ENCODE results near the gene ZNF287.

ZNF287 gene

DNA sequence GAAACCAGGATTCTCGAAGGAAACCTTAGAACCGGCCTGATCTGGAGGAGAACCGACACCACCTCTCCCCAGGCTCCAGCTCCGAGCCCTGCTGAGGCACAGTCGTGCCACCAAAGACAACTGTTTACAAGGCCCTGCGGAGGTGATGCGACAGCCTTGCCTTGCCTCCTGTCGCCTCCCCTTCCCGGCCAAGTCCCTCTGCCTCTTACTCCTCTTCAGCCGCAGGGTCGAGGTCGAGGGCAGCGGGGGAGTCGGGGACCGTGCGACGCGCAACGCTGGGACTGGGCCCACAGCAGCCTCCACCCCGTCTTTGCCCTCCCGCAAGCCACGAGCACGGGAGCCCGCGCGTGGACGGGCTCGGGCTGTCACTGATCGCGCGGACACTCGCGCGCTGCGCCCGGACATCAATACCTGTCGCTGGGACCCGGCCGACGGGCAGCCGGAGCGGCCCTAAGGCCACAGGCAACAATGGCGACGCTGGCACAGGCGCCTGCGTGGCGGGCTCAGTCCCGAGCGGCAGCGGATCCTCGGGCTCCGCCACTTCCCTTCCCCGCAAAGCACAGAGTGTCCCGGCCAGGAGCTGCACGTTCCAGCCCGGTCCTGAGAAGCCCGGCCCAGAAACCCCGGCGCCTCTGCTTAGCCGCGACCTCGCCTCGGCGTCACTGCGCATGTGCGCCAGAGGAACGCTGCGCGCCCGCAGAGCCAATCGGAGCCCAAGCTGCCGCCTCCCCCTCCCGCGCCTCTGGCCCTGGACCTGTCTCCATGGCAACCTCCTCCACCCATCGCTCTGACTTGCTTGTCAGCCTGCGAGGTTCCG, at the start of gene ZNF287:
TSS of gene ZNF287 (minus strand) at position 664 of the 817 bp plus-strand sequence. CDS start 1,473 bp downstream, outside the sequence.
- DNase-seq, result peak; percentile 97

GRCh38 chr17:16617481-16618060, 48.6 kb upstream of the ZNF287 start:
- DNase-seq, result no peak

GRCh38 chr17:16599537-16599936, 30.5 kb upstream of the ZNF287 start:
- no peak for DNase-seq

- no peak for DNase-seq
Observed at GRCh38 chr17:16593356-16594102, 24.5 kb upstream of the ZNF287 start.

DNA sequence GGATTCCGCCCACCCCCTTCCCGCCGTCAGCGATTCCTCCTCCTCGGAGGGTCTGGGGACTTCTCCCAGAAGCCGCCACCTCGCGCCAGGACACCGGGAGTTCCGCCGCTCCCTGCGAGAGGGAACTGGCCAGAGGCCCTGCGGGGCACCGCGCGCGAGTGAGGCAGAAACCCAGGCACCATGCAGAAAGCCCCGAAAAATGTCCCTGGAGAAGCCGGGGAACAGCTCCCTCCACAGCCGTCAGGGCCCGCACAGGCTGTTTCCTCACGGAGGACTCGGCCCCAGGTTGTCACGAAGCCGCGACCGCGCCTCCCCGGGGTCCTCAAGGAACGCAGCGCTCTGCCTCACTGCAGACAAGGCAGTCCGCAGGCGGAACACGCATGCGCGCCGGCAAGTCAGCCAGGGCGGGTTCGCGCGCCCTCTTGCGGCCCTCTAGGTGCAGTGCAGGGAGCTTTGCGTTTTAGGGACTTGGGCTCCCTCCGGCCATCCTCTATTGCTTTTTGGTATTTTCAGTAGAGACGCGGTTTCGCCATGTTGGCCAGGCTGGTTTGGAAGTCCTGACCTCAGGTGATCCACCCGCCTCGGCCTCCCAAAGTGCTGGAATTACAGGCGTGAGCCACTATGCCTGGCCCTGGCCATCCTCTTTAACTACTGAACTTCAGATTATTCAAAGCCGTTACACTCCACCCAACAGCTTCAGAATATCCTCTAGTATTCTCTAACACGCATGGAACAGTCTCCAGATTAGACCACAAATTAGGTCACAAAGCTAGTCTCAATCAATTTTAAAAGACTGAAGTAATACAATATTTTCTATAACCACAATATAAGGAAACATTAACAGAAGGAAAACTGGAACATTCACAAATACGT, 20.3 kb upstream of the ZNF287 start:
- peak; percentile 95 for DNase-seq

DNA sequence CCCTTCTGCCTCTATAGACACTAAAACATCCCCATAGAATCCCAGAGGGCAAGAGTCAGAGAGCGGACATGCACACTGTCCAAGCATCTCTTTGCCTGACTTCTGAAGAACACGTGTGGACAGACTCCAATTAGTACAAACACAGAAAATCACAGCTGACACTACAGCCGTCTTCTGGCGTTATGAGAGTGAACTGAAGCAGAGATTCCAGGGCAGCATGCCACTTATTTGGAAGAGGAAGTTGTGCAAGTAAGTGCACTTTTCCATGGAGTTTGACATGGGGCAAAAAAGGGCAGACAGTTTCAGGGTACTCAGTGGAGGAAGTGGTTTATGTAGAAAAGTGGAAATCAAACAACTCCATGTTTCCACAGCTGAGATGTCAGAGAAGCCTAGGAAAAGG, 16.8 kb upstream of the ZNF287 start:
- no peak for DNase-seq

- peak; percentile 96 for DNase-seq
Observed at GRCh38 chr17:16584273-16584995, 15.4 kb upstream of the ZNF287 start.

- no peak for DNase-seq
Observed at GRCh38 chr17:16583781-16584180, 14.8 kb upstream of the ZNF287 start.

DNA sequence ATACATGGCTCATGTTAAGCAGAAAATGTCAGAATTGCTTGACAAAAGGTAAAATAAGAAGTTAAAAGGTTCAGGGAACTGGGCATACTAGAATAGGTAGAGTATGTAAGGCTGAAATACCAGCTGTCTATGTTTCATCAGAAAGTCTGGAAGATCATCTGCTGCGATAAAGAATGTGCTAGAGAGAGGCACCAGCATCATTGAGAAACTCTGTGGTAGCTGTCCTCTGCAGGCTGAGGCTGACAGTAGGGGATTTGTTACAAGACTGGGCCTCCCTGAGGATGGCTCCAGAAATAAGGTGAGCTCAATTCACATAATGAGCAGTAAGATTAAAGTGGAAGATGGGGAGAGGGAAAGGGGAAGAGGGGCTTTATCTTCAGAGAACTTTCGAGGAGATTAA, 4.5 kb upstream of the ZNF287 start:
- no peak for DNase-seq

DNA sequence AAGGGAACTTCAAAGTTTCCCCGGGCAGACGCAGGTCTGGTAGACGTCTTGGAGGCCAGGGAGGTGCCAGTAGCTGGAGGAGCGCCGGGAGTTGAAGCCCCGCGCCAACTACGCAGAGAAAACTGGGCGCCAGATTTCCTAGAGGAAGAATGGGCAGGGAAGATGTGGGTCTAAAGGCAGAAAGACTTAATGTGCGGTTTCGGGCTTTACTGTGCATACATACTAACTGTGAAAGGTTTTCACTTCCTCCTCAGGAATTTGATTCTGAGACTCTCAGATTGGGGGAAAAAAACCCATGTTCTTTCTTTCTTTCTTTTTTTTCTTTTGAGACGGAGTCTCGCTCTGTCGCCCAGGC, 331 bp upstream of the ZNF287 start:
- DNase-seq, result no peak

DNA sequence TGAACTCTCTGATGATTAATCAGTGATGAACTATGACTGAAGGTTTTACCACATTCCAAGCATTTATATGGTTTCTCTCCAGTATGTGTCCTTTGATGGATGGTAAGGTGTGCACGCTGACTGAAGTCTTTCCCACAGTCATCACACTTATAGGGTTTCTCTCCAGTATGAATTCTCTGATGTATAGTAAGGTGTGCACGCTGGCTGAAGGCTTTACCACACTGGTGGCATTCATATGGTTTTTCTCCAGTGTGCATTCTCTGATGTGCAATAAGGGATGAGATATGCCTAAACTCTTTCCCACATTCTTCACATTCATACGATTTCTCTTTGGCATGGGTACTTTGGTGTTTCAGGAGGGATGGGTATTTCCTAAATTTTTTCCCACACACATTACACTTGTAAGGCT, 16.4 kb downstream of the ZNF287 start:
- DNase-seq, result no peak

GRCh38 chr17:16551878-16552636, 16.9 kb downstream of the ZNF287 start:
- no peak for DNase-seq

- DNase-seq, result no peak
Observed at GRCh38 chr17:16537130-16537458, 31.9 kb downstream of the ZNF287 start.

- no peak for DNase-seq
Observed at GRCh38 chr17:16534236-16534635, 34.8 kb downstream of the ZNF287 start.

GRCh38 chr17:16529906-16530305, 39.1 kb downstream of the ZNF287 start:
- no peak for DNase-seq

- DNase-seq, result no peak
Observed at GRCh38 chr17:16527298-16527697, 41.7 kb downstream of the ZNF287 start.

- DNase-seq, result peak; percentile 26
Observed at GRCh38 chr17:16525556-16525955, 43.4 kb downstream of the ZNF287 start.

- peak; percentile 87 for DNase-seq
Observed at GRCh38 chr17:16521070-16521727, 47.8 kb downstream of the ZNF287 start.

DNA sequence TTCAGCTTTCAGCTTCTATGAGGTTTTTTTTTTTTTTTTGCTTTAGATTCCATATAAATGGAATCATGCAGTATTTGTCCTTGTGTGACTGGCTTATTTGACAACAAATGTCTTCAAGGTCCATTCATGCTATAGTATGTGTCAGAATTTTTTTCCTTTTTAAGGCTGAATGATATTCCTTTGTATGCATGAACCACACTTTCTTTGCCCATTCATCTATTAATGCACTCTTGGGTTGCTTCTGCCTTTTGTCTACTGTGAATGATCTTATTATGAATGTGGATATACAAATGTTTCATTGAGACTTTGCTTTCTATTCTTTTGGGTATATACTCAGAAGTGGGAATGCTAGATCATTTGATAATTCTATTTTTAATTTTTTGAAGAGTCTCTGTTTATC, 50.0 kb downstream of the ZNF287 start:
- DNase-seq, result no peak

- no peak for DNase-seq
Observed at GRCh38 chr17:16517477-16517876, 51.5 kb downstream of the ZNF287 start.

GRCh38 chr17:16516594-16517051, 52.4 kb downstream of the ZNF287 start:
- DNase-seq, result no peak

Measured in NCI-H82 (cell line).